Uterus (tissue), 4 donors: ENCODE measurements around the gene OLIG2. TPM values are rescaled to one million over a fixed set of nuclear protein-coding genes. Genes with fewer than 3 reads are reported as not detected.

Experiments
- DNase-seq, 2 donors: peaks; one replicate each; pipeline ENCODE4 v3.0.0-alpha.2; 2019 to 2020
- H3K27ac ChIP-seq, 2 donors: fragments of 200-600 bp; sonication (generic); 1 replicate in 1 of 2; 2 replicates in 1 of 2; pipeline ENCODE4 v1.5.1; 2016 to 2018
- H3K27me3 ChIP-seq, 2 donors: fragments of 200-600 bp; sonication (generic); one replicate each; pipeline ENCODE4 v1.5.1; 2018 to 2019; ENCODE audit warnings: control low read depth in 1 of 2
- H3K36me3 ChIP-seq, 2 donors: fragments of 200-600 bp; sonication (generic); one replicate each; pipeline ENCODE4 v1.5.1; 2019; ENCODE audit warnings: control low read depth in 1 of 2
- H3K4me1 ChIP-seq, 2 donors: fragments of 200-600 bp; sonication (generic); one replicate each; pipeline ENCODE4 v1.5.1; 2018 to 2019; ENCODE audit warnings: control low read depth in 1 of 2
- H3K4me3 ChIP-seq, 2 donors: fragments of 200-600 bp; sonication (generic); 1 replicate in 1 of 2; 2 replicates in 1 of 2; pipeline ENCODE4 v1.5.1; 2018 to 2019; ENCODE audit warnings: mild to moderate bottlenecking in 1 of 2
- H3K9me3 ChIP-seq, 2 donors: fragments of 200-600 bp; sonication (generic); one replicate each; pipeline ENCODE4 v1.5.1; 2019; ENCODE audit warnings: control low read depth in 1 of 2
- CTCF ChIP-seq, 4 experiments: fragments of 200-600 bp in 2 of 4; fragments of 450-650 bp in 2 of 4; sonication (generic) in 2 of 4; IDR thresholded peaks; one replicate each; pipeline ENCODE4 v1.5.1; 2016 to 2019; ENCODE audit warnings: antibody characterized with exemption in 4 of 4, mild to moderate bottlenecking in 2 of 4, moderate library complexity in 1 of 4
- POLR2A ChIP-seq, 2 donors: fragments of 450-650 bp; IDR thresholded peaks; one replicate each; pipeline ENCODE4 v1.6.1; 2016; ENCODE audit warnings: antibody characterized with exemption in 2 of 2, mild to moderate bottlenecking in 1 of 2, moderate library complexity in 1 of 2
- intact Hi-C: fragments of 100-400 bp; cut with DNase I; formaldehyde crosslinking; loops from one replicate; pipeline ENCODE4 v1.15.1; 2023; ENCODE audit warnings: low total_unique reads
- total RNA-seq, 4 donors: library from RNA; depleted of rRNA in 3 of 4; stranded (reverse); fragments of >200 nt in 3 of 4; gene quantifications; one replicate each; pipeline versions ENCODE4 v1.1.0 to v1.2.4, GENCODE V29; 2014 to 2023
- donor health status: DM: yes; HTN: yes; CAD: no.

OLIG2 gene
- not detected for total RNA-seq

GRCh38 chr21:33025489-33026442, at the start of gene OLIG2:
OLIG2 (plus strand) TSS chr21:33025935; CDS start chr21:33026863, 928 bp downstream.
- Histone ChIP-seq H3K9me3 (no peaks in the 10 kb centered on the region), H3K36me3 (no peaks in the 10 kb centered on the region), H3K4me3 (no peak within 1 kb of the TSS), H3K27me3 (peaks cover 0 to 92% of the 10 kb centered on the region in 2 donors), H3K27ac (no peak within 1 kb of the TSS), H3K4me1 (peaks cover 0 to 23% of the 10 kb centered on the region in 2 donors)
- TF ChIP-seq CTCF (IDR thresholded peaks at IDR 0.05) = no peak
- TF ChIP-seq POLR2A (IDR thresholded peaks at IDR 0.05) = no peak
- DNase-seq = no peak
- intact Hi-C loops = no loop called here

DNA sequence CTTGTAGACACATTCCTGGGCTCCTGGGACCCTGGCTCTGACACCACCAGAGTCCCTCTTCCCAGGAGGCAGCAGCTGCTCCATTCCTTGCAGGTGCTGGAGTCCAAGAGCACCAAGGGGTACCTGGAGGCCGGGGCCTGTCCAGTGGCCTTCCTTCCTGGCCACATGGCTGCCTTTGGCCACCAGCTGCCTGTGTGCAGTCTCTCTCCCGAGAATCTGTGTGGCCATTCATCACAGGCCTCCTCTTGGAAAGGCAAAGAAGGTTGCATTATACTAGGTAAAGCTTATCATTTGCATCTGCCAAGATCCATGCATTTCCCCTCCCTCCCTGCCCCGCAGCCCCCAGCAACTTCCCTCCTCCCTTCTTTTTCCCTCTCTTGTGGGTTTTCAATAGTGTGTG, 48.9 kb upstream of the OLIG2 start:
- H3K27me3 ChIP-seq = no peaks in the 10 kb centered on the region
- no peak for DNase-seq
- H3K36me3 ChIP-seq = no peaks in the 10 kb centered on the region
- no peak overlapping the region for H3K27ac ChIP-seq
- H3K4me1 ChIP-seq = no peaks in the 10 kb centered on the region
- TF ChIP-seq CTCF (IDR thresholded peaks at IDR 0.05) (no peak), POLR2A (IDR thresholded peaks at IDR 0.05) (no peak)
- no peaks in the 10 kb centered on the region for H3K9me3 ChIP-seq
- no peak overlapping the region for H3K4me3 ChIP-seq
- intact Hi-C loops = no loop called here

DNA sequence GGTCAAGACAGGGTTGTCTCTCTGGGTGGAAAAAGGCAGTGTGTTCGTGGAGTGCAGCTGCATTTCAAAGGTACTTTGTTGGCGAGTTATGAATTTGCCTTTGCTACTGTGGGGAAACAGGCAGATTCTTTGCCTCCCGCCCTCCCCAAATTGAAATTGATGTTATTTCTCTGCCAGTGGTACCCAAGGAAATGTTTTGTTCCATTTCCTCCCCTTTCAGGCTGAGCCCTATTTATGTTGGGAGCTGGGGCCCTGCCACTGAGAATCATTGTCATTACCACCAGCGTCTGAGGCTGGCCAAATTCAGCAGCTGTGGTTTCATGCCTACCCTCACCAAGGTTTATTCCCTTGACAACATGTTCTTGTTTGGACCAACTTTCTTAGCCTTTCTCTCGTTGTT, 48.5 kb upstream of the OLIG2 start:
- TF ChIP-seq POLR2A (IDR thresholded peaks at IDR 0.05) = no peak
- no peak for TF ChIP-seq CTCF (IDR thresholded peaks at IDR 0.05)
- H3K27me3 ChIP-seq = no peaks in the 10 kb centered on the region
- H3K27ac ChIP-seq = no peak overlapping the region
- H3K36me3 ChIP-seq = no peaks in the 10 kb centered on the region
- no peak overlapping the region for H3K4me3 ChIP-seq
- H3K4me1 ChIP-seq = no peaks in the 10 kb centered on the region
- H3K9me3 ChIP-seq = no peaks in the 10 kb centered on the region
- no peak for DNase-seq
- intact Hi-C loops = no loop called here

GRCh38 chr21:32978331-32979270, 47.1 kb upstream of the OLIG2 start:
- TF ChIP-seq POLR2A (IDR thresholded peaks at IDR 0.05) (no peak), CTCF (IDR thresholded peaks at IDR 0.05) (no peak)
- Histone ChIP-seq H3K4me1 (no peaks in the 10 kb centered on the region), H3K9me3 (no peaks in the 10 kb centered on the region), H3K4me3 (no peak overlapping the region), H3K36me3 (no peaks in the 10 kb centered on the region), H3K27ac (no peak overlapping the region), H3K27me3 (no peaks in the 10 kb centered on the region)
- intact Hi-C loops = no loop called here
- DNase-seq = no peak
